NCI-H2171 treated with DMSO at 0.1 percent for 48 hours (cell line): ENCODE data around the gene PTER.
A peak's percentile ranks its signal among the peaks of the same experiment; 100 is the strongest.

Source experiments
- DNase-seq: peaks from one replicate; lab custom pipeline; 2025; lab: John Stamatoyannopoulos, UW

PTER gene

GRCh38 chr10:16544099-16544498 lies 107.3 kb downstream of the PTER start:
- DNase-seq: no peak

GRCh38 chr10:16544591-16544990 lies 107.8 kb downstream of the PTER start:
- no peak for DNase-seq

- peak; percentile 23 for DNase-seq
These were observed 108.4 kb downstream of the PTER start for GRCh38 chr10:16545116-16545736.

GRCh38 chr10:16547973-16548372 lies 111.2 kb downstream of the PTER start:
- DNase-seq: no peak

- no peak for DNase-seq
These were observed 122.5 kb downstream of the PTER start for GRCh38 chr10:16559236-16559773.

GRCh38 chr10:16562891-16563290 lies 126.1 kb downstream of the PTER start:
- no peak for DNase-seq
